HL-60/S4 treated with phorbol 12-myristate 13-acetate at 8.2 ng/mL for 4 days and 3 days (cell line): ENCODE results near the gene MORF4L1.

Experiments
- in situ Hi-C: fragments of 300-500 bp; cut with MboI; formaldehyde crosslinking; loops from 2 replicates; pipeline ENCODE4 v1.15.0; 2022; ENCODE audit warnings: low sequenced_read_pairs

Gene MORF4L1

GRCh38 chr15:78944669-78945407, 72.1 kb downstream of the MORF4L1 start, which contains the start of gene CTSH:
CTSH (minus strand) TSS chr15:78945046; CDS start chr15:78944981, 65 bp downstream.
- in situ Hi-C loops: no loop called here

GRCh38 chr15:78946493-78946892, 73.8 kb downstream of the MORF4L1 start:
- in situ Hi-C loops: no loop called here

GRCh38 chr15:78947506-78947905, 74.8 kb downstream of the MORF4L1 start:
- in situ Hi-C loops: no loop called here
